HG02981 (cell line): ENCODE data around the gene DAB2IP.
"Not testable (repeated sequence)": the region's sequence is repeated elsewhere in the genome, so short reads cannot be mapped to it uniquely, and the experiment has no call there.

ENCODE experiments used
- ATAC-seq: cut with Tn5 transposase; IDR thresholded peaks from one replicate; pipeline ENCODE4 v1.9.1; 2021; ENCODE audit warnings: mild to moderate bottlenecking, moderate library complexity; ENCODE audit not compliant: unreplicated experiment

DAB2IP gene

GRCh38 chr9:121651295-121652020 is at the start of gene DAB2IP:
Gene DAB2IP, plus strand, starts transcription at chr9:121651634. Its CDS starts 142 bp downstream, at chr9:121651776.
- ATAC-seq = no peak

GRCh38 chr9:121603028-121603427 is 48.4 kb upstream of the DAB2IP start:
- no peak for ATAC-seq

- no peak for ATAC-seq
Observed at GRCh38 chr9:121604242-121604641, 47.2 kb upstream of the DAB2IP start.

GRCh38 chr9:121604654-121605053 is 46.8 kb upstream of the DAB2IP start:
- ATAC-seq = no peak

GRCh38 chr9:121607434-121608167 is 43.8 kb upstream of the DAB2IP start:
- no peak for ATAC-seq

GRCh38 chr9:121608168-121608853 is 43.1 kb upstream of the DAB2IP start:
- no peak for ATAC-seq

GRCh38 chr9:121609822-121610637 is 41.4 kb upstream of the DAB2IP start:
- no peak for ATAC-seq

- ATAC-seq = no peak
Observed at GRCh38 chr9:121610638-121610953, 40.8 kb upstream of the DAB2IP start.

GRCh38 chr9:121612511-121612998 is 38.9 kb upstream of the DAB2IP start:
- ATAC-seq = no peak

GRCh38 chr9:121613009-121613752 is 38.3 kb upstream of the DAB2IP start:
- ATAC-seq = no peak

- no peak for ATAC-seq
Observed at GRCh38 chr9:121616123-121616755, 35.2 kb upstream of the DAB2IP start.

GRCh38 chr9:121618504-121618903 is 32.9 kb upstream of the DAB2IP start:
- no peak for ATAC-seq

GRCh38 chr9:121618910-121619309 is 32.5 kb upstream of the DAB2IP start:
- ATAC-seq = not testable (repeated sequence)

GRCh38 chr9:121619545-121620324 is 31.7 kb upstream of the DAB2IP start:
- ATAC-seq = no peak

GRCh38 chr9:121620325-121620673 is 31.1 kb upstream of the DAB2IP start:
- no peak for ATAC-seq

- ATAC-seq = no peak
Observed at GRCh38 chr9:121620777-121621449, 30.5 kb upstream of the DAB2IP start.

- no peak for ATAC-seq
Observed at GRCh38 chr9:121622387-121623203, 28.8 kb upstream of the DAB2IP start.

GRCh38 chr9:121623430-121623829 is 28.0 kb upstream of the DAB2IP start:
- not testable (repeated sequence) for ATAC-seq
